ENCODE results near the gene UXS1. TPM values are rescaled to one million over a fixed set of nuclear protein-coding genes. Genes with fewer than 3 reads are reported as not detected.

Gene UXS1
- total RNA-seq, 5 donors from 2014 or later (not counting 1 experiment from before 2014, with no cell fraction given) = 90.8 to 167 (median 145) TPM

DNA sequence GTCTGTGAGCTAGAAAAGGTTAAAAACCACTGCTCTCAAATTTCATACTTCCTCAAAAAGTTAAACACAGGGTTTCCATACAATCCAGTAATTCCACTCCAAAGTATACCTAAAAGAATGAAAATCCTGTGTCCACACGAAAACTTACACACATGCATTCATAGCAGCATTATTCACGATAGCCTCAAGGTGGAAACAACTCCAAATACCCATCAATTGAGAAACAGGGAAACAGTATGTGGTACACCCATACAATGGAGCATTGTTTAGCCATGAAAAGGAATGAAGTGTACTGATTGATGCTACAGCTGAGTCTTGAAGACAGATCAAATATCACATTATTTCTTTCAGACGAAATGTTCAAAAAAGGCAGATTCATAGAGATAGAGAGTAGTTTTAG is 36.7 kb downstream of the UXS1 start:
- Mint-ChIP-seq H3K9me3 (peaks cover 13 to 22% (median 14%) of the 10 kb centered on the region in 3 donors), H3K27me3 (no peaks in the 10 kb centered on the region), H3K36me3 (peaks cover 65% of the 10 kb centered on the region), H3K27ac (peak overlapping the region; percentile 99 to 100), H3K4me3 (peak overlapping the region; percentile 90 to 95 (median 90)), H3K4me1 (peaks cover 83 to 93% (median 93%) of the 10 kb centered on the region in 3 donors)
- ChIA-PET POLR2A (no interaction called here), CTCF (interaction anchor here in 1 of 2 donors (1.3 kb wide), 1 partner anchor 36 kb away, joined by 3 read pairs; no protein-coding TSS in a partner anchor)
- no peak for ATAC-seq (replicated peaks in 1 of 4)
- H3K4me3 ChIP-seq (ENCODE audit: control insufficient read depth in 1 of 2, extremely low read depth in 1 of 2, low read length in 1 of 2) = no peak overlapping the region
- H3K27me3 ChIP-seq (replicated peaks in 1 of 2; ENCODE audit: control insufficient read depth in 2 of 2, extremely low read depth in 1 of 2, insufficient read depth in 2 of 2, low read length in 1 of 2) = no peaks in the 10 kb centered on the region
- WGBS (ENCODE audit: insufficient coverage) = 70% methylated on average over 2 of the region's 3 CpGs
- peak overlapping the region; percentile 86 for H3K27ac ChIP-seq (ENCODE audit: low read length)
- DNase-seq = no peak
- H3K36me3 ChIP-seq (ENCODE audit: control insufficient read depth in 2 of 2, extremely low read depth in 1 of 2, insufficient read depth in 1 of 2, low read length in 1 of 2) = peaks cover 6 to 37% of the 10 kb centered on the region in 2 donors
- peaks cover 48 to 50% of the 10 kb centered on the region in 2 experiments for H3K4me1 ChIP-seq (ENCODE audit: control insufficient read depth in 1 of 2, extremely low read depth in 1 of 2, insufficient read depth in 2 of 2, low read length in 2 of 2)
- H3K9me3 ChIP-seq = peaks cover 8% of the 10 kb centered on the region

DNA sequence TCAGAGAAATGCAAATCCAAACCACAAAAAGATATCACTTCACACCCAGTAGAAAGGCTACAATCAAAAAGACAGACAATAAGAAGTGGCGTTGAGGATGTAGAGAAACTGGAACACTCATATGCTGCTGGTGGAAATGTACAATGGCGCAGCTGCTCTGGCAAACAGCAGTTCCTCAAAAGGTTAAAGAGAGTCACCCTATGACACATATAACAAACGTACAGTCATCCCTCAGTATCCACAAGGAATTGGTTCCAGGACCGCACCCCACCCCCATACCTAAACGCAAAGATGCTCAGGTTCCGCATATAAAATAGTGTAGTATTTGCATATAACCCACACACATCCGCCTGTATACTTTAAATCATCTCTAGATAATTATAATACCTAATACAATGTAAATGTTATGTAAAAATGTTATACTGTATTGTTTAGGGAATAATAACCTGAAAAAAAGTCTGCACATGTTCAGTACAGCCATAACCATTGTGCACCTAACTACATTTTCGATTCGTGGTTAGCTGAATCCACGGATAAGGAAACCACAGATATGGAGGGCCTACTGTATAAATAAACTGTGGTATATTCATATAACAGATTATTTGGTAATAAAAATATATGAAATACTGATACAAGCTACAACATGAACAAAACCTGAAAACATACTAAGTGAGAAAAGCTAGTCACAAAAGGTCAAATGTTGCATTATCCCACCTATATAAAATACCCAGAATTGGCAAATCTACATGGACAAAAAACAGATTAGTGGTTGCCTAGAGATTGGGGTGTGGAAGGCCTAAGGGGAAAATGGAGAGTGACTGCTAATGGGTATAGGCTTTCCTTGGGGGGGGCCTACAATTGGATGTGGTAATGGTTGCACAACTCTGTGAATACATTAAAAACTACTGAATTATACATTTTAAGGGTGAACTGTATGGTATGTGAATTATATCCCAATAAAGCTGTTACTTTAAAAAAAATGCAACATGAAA is 37.5 kb downstream of the UXS1 start:
- ChIA-PET POLR2A (no interaction called here), CTCF (interaction anchor here in 1 of 2 donors (1.3 kb wide), 1 partner anchor 36 kb away, joined by 3 read pairs; no protein-coding TSS in a partner anchor)
- Histone ChIP-seq H3K9me3 (peaks cover 8% of the 10 kb centered on the region), H3K36me3 (ENCODE audit: control insufficient read depth in 2 of 2, extremely low read depth in 1 of 2, insufficient read depth in 1 of 2, low read length in 1 of 2) (peaks cover 6 to 37% of the 10 kb centered on the region in 2 donors), H3K27ac (ENCODE audit: low read length) (peak overlapping the region; percentile 86), H3K4me1 (ENCODE audit: control insufficient read depth in 1 of 2, extremely low read depth in 1 of 2, insufficient read depth in 2 of 2, low read length in 2 of 2) (peaks cover 42% of the 10 kb centered on the region in 2 experiments), H3K4me3 (ENCODE audit: control insufficient read depth in 1 of 2, extremely low read depth in 1 of 2, low read length in 1 of 2) (no peak overlapping the region), H3K27me3 (replicated peaks in 1 of 2; ENCODE audit: control insufficient read depth in 2 of 2, extremely low read depth in 1 of 2, insufficient read depth in 2 of 2, low read length in 1 of 2) (no peaks in the 10 kb centered on the region)
- DNase-seq (no peak), ATAC-seq (replicated peaks in 1 of 4) (no peak)
- WGBS (ENCODE audit: insufficient coverage) = no CpG with 5 or more reads among the region's 10 CpGs
- Mint-ChIP-seq H3K27ac (peak overlapping the region; percentile 99 to 100), H3K4me3 (peak overlapping the region; percentile 4 to 90 (median 39)), H3K36me3 (peaks cover 72% of the 10 kb centered on the region), H3K4me1 (peaks cover 80 to 91% (median 89%) of the 10 kb centered on the region in 3 donors), H3K9me3 (peaks cover 13 to 22% (median 14%) of the 10 kb centered on the region in 3 donors), H3K27me3 (no peaks in the 10 kb centered on the region)

DNA sequence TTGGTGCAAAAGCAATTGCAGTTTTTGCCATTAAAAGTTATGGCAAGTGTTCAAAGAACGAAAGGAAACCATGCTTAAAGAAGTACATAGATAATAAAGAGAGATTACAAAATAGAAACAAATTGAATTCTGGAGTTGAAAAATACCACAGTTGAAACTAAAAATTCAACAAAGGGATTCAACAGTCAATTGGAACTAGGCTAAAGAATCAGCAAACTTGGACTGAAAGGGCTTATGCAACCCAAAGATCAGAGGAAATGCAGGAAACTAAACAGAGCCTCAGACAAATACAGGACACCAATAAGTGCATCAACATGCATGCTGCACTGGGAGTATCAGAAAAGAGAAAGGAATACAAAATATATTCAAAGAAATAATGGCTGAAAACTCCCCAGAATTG is 40.3 kb downstream of the UXS1 start:
- ChIA-PET POLR2A (interaction anchor here in 1 of 2 donors (0.5 kb wide), 1 partner anchor 297 kb away, joined by 3 read pairs; no protein-coding TSS in a partner anchor), CTCF (interaction anchor here in 1 of 2 donors (1.4 kb wide), 1 partner anchor 13 kb away, joined by 15 read pairs; no protein-coding TSS in a partner anchor)
- peak overlapping the region; percentile 70 to 85 for H3K27ac Mint-ChIP-seq
- H3K27ac ChIP-seq (ENCODE audit: low read length) = no peak overlapping the region
- no CpG with 5 or more reads among the region's 1 CpG for WGBS (ENCODE audit: insufficient coverage)
- no peaks in the 10 kb centered on the region for H3K27me3 Mint-ChIP-seq
- H3K36me3 ChIP-seq (ENCODE audit: control insufficient read depth in 2 of 2, extremely low read depth in 1 of 2, insufficient read depth in 1 of 2, low read length in 1 of 2) = peaks cover 13 to 53% of the 10 kb centered on the region in 2 donors
- H3K4me3 ChIP-seq (ENCODE audit: control insufficient read depth in 1 of 2, extremely low read depth in 1 of 2, low read length in 1 of 2) = no peak overlapping the region
- peaks cover 16 to 19% of the 10 kb centered on the region in 2 experiments for H3K4me1 ChIP-seq (ENCODE audit: control insufficient read depth in 1 of 2, extremely low read depth in 1 of 2, insufficient read depth in 2 of 2, low read length in 2 of 2)
- peaks cover 8% of the 10 kb centered on the region for H3K9me3 ChIP-seq
- peaks cover 13 to 22% (median 14%) of the 10 kb centered on the region in 3 donors for H3K9me3 Mint-ChIP-seq
- no peak overlapping the region for H3K4me3 Mint-ChIP-seq
- no peaks in the 10 kb centered on the region for H3K27me3 ChIP-seq (replicated peaks in 1 of 2; ENCODE audit: control insufficient read depth in 2 of 2, extremely low read depth in 1 of 2, insufficient read depth in 2 of 2, low read length in 1 of 2)
- H3K36me3 Mint-ChIP-seq = peaks cover 91% of the 10 kb centered on the region
- DNase-seq (no peak), ATAC-seq (replicated peaks in 1 of 4) (no peak)
- peaks cover 68 to 91% (median 82%) of the 10 kb centered on the region in 3 donors for H3K4me1 Mint-ChIP-seq

DNA sequence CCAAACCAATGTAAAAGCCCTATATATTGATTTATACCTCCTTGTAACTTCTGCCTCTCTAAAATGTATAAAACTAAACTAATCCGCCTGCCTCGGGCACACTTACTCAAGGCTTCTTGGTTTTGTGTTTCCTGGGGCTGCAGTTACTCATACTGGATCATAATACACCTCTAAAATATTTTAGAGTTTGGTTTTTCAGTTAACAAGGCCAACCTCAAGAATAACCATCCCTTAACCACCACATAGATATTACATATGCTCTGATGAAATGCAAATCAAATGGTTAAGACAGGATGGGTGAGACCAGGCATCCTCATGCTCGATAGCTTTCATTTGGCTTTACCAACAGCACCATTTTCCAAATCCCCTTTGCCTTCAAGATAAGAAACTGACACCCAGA is 46.4 kb downstream of the UXS1 start:
- ChIA-PET POLR2A (interaction anchor here in 1 of 2 donors (0.6 kb wide), 1 partner anchor 13 kb away, joined by 4 read pairs; no protein-coding TSS in a partner anchor), CTCF (no interaction called here)
- peak overlapping the region; percentile 86 to 90 for H3K27ac Mint-ChIP-seq
- peaks cover 56 to 80% (median 78%) of the 10 kb centered on the region in 3 donors for H3K4me1 Mint-ChIP-seq
- peaks cover 16 to 32% of the 10 kb centered on the region in 2 donors for H3K36me3 ChIP-seq (ENCODE audit: control insufficient read depth in 2 of 2, extremely low read depth in 1 of 2, insufficient read depth in 1 of 2, low read length in 1 of 2)
- DNase-seq (peak in 1 of 35 experiments; percentile 36), ATAC-seq (replicated peaks in 1 of 4) (peak in 2 of 4 experiments; percentile 17 to 60)
- H3K4me3 ChIP-seq (ENCODE audit: control insufficient read depth in 1 of 2, extremely low read depth in 1 of 2, low read length in 1 of 2) = no peak overlapping the region
- H3K27ac ChIP-seq (ENCODE audit: low read length) = peak overlapping the region; percentile 56
- H3K9me3 Mint-ChIP-seq = peaks cover 0 to under 1% (median under 1%) of the 10 kb centered on the region in 3 donors
- H3K4me1 ChIP-seq (ENCODE audit: control insufficient read depth in 1 of 2, extremely low read depth in 1 of 2, insufficient read depth in 2 of 2, low read length in 2 of 2) = peaks cover 3 to 30% of the 10 kb centered on the region in 2 experiments
- no peaks in the 10 kb centered on the region for H3K27me3 Mint-ChIP-seq
- no peaks in the 10 kb centered on the region for H3K27me3 ChIP-seq (replicated peaks in 1 of 2; ENCODE audit: control insufficient read depth in 2 of 2, extremely low read depth in 1 of 2, insufficient read depth in 2 of 2, low read length in 1 of 2)
- H3K9me3 ChIP-seq = no peaks in the 10 kb centered on the region
- WGBS (ENCODE audit: insufficient coverage) = no CpG with 5 or more reads among the region's 3 CpGs
- peaks cover 79% of the 10 kb centered on the region for H3K36me3 Mint-ChIP-seq
- H3K4me3 Mint-ChIP-seq = peak overlapping the region; percentile 2 to 28 (median 14)

GRCh38 chr2:106147159-106147558 is 46.9 kb downstream of the UXS1 start:
- Histone ChIP-seq H3K27me3 (replicated peaks in 1 of 2; ENCODE audit: control insufficient read depth in 2 of 2, extremely low read depth in 1 of 2, insufficient read depth in 2 of 2, low read length in 1 of 2) (no peaks in the 10 kb centered on the region), H3K4me3 (ENCODE audit: control insufficient read depth in 1 of 2, extremely low read depth in 1 of 2, low read length in 1 of 2) (no peak overlapping the region), H3K9me3 (no peaks in the 10 kb centered on the region), H3K36me3 (ENCODE audit: control insufficient read depth in 2 of 2, extremely low read depth in 1 of 2, insufficient read depth in 1 of 2, low read length in 1 of 2) (peaks cover 16 to 30% of the 10 kb centered on the region in 2 donors), H3K4me1 (ENCODE audit: control insufficient read depth in 1 of 2, extremely low read depth in 1 of 2, insufficient read depth in 2 of 2, low read length in 2 of 2) (peaks cover 7 to 30% of the 10 kb centered on the region in 2 experiments), H3K27ac (ENCODE audit: low read length) (peak overlapping the region; percentile 56)
- peak overlapping the region; percentile 86 to 90 for H3K27ac Mint-ChIP-seq
- peaks cover 58 to 83% (median 82%) of the 10 kb centered on the region in 3 donors for H3K4me1 Mint-ChIP-seq
- peak overlapping the region in 1 of 3 donors; percentile 14 for H3K4me3 Mint-ChIP-seq
- no peaks in the 10 kb centered on the region for H3K9me3 Mint-ChIP-seq
- WGBS (ENCODE audit: insufficient coverage) = 57% methylated on average over 2 of the region's 3 CpGs
- H3K27me3 Mint-ChIP-seq = no peaks in the 10 kb centered on the region
- ChIA-PET CTCF (no interaction called here), POLR2A (interaction anchor here in 1 of 2 donors (0.6 kb wide), 1 partner anchor 14 kb away, joined by 4 read pairs; no protein-coding TSS in a partner anchor)
- no peak for ATAC-seq (replicated peaks in 1 of 4)
- peaks cover 79% of the 10 kb centered on the region for H3K36me3 Mint-ChIP-seq
- DNase-seq = no peak

Data from T-cell (primary cell).